NT2/D1 (cell line): ENCODE results near the gene C10orf53.

ENCODE experiments used
- SUZ12 ChIP-seq: IDR thresholded peaks from 2 replicates; pipeline ENCODE4 v1.6.1; 2011; ENCODE audit not compliant: insufficient read length, insufficient read depth; ENCODE audit errors: extremely low read depth
- YY1 ChIP-seq: IDR thresholded peaks from 2 replicates; pipeline ENCODE4 v1.6.1; 2011; ENCODE audit not compliant: insufficient read length, insufficient read depth
- ZNF274 ChIP-seq: IDR thresholded peaks from 2 replicates; pipeline ENCODE4 v1.6.1; 2011; ENCODE audit warnings: mild to moderate bottlenecking, low read depth, low read length

- no peak for TF ChIP-seq ZNF274
- no peak for TF ChIP-seq YY1
- no peak for TF ChIP-seq SUZ12
Measured at GRCh38 chr10:49667991-49668390, 11.5 kb upstream of the C10orf53 start.
